Daoy (cell line): Measurements from ENCODE around the gene HOXB3. TPM values are rescaled to one million over a fixed set of nuclear protein-coding genes. Genes with fewer than 3 reads are reported as not detected.
A peak's percentile ranks its signal among the peaks of the same experiment; 100 is the strongest.

Experiments used
- DNase-seq: peaks from one replicate; pipeline ENCODE4 v3.0.0-alpha.2; 2015; ENCODE audit warnings: low read depth
- total RNA-seq: library from RNA; depleted of rRNA; stranded (reverse); fragments of >200 nt; shearing (Covaris generic); gene quantifications from 2 replicates; pipeline ENCODE4 v1.2.3, GENCODE V29; 2014; rRNA removed

Gene HOXB3
- total RNA-seq, 1 experiment from 2014 or later: 1.3 TPM

- DNase-seq: no peak
These were observed 89.3 kb downstream of the HOXB3 start for GRCh38 chr17:48500435-48501426.

- no peak for DNase-seq
These were observed 90.2 kb downstream of the HOXB3 start for GRCh38 chr17:48499735-48500434.

DNA sequence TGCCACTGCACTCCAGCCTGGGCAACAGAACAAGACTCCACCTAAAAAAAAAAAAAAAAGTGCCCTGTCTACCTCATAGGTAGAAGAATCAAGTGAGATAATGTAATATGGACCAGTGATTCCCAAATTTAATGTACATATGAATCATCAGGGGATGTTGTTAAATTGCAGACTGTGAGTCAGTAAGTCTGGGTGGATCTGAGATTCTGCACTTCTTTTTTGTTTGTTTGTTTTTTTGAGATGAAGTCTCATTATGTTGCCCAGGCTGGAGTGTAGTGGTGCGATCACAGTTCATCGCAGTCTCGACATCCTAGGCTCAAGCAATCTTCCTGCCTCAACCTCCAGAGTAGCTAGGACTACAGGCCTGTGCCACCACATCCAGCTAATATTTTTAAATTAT is 90.8 kb downstream of the HOXB3 start:
- DNase-seq: peak; percentile 35

Other genes starting within 250 kb of the HOXB3 start
- gene SKAP1, start 160.0 kb downstream of the HOXB3 start, total RNA-seq: 0.17 TPM in 1 of 2 replicates, not detected in the other
- gene HOXB1, start 59.2 kb downstream of the HOXB3 start, total RNA-seq: not detected in 2 replicates
- gene HOXB2, start 45.1 kb downstream of the HOXB3 start, total RNA-seq: 1.3 and 15.9 TPM in 2 replicates
- gene HOXB4, start 11.9 kb downstream of the HOXB3 start, total RNA-seq: 0.68 and 2.5 TPM in 2 replicates
- 0.06 TPM in 1 of 2 replicates, not detected in the other for gene HOXB5, start 3.5 kb upstream of the HOXB3 start, total RNA-seq
- gene HOXB6, start 14.7 kb upstream of the HOXB3 start, total RNA-seq: 2.4 and 6.7 TPM in 2 replicates
- 10.6 and 13.2 TPM in 2 replicates for gene HOXB7, start 20.8 kb upstream of the HOXB3 start, total RNA-seq
- 6.9 and 12.4 TPM in 2 replicates for gene HOXB8, start 25.1 kb upstream of the HOXB3 start, total RNA-seq
- gene HOXB9, start 36.1 kb upstream of the HOXB3 start, total RNA-seq: 4.7 and 10.6 TPM in 2 replicates
- gene PRAC1, start 132.3 kb upstream of the HOXB3 start, total RNA-seq: not detected in 2 replicates
- gene PRAC2, start 132.9 kb upstream of the HOXB3 start, total RNA-seq: not detected in 2 replicates
- gene HOXB13, start 138.5 kb upstream of the HOXB3 start, total RNA-seq: 2.5 and 3.2 TPM in 2 replicates
- not detected in 2 replicates for gene TTLL6, start 227.0 kb upstream of the HOXB3 start, total RNA-seq
- 11.0 and 20.9 TPM in 2 replicates for gene CALCOCO2, start 240.8 kb upstream of the HOXB3 start, total RNA-seq